ENCODE results near the gene SMIM23. TPM values are rescaled to one million over a fixed set of nuclear protein-coding genes. Genes with fewer than 3 reads are reported as not detected.

SMIM23 gene
- total RNA-seq, 1 experiment from 2014 or later, result not detected

DNA sequence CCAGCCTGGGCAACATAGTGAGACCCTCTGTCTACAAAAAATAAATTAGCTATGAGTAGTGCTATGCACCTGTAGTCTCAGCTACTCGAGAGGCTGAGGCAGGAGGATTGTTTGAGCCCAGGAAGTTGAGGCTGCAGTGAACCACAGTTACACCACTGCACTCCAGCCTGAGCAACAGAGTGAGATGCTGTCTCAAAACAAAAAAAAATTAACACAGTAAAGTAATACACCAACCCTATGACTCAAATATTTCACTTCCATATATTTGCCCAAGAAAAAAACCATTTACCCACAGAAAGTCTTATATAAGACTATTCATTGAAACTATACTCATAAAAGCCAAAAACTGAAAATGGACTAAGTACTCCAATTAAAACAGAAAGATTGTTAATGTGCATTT is 16.2 kb downstream of the SMIM23 start:
- no peak overlapping the region for H2AFZ ChIP-seq
- no peaks in the 10 kb centered on the region for H3K79me2 ChIP-seq (ENCODE audit: low read depth)
- no peak overlapping the region for H3K4me3 ChIP-seq
- no peaks in the 10 kb centered on the region for H3K27me3 ChIP-seq (ENCODE audit: insufficient read depth, low read depth)
- intact Hi-C loops (cut with micrococcal nuclease; ENCODE audit: unreplicated experiment), result no loop called here
- DNase-seq, result no peak
- H4K20me1 ChIP-seq (ENCODE audit: insufficient read depth), result no peaks in the 10 kb centered on the region
- no peaks in the 10 kb centered on the region for H3K9me2 ChIP-seq (ENCODE audit: insufficient read depth)
- H3F3A ChIP-seq (ENCODE audit: insufficient read depth, low read depth), result 0 out of 2 replicates have a peak, but pooled peaks cover 3% of the 10 kb centered on the region
- TF ChIP-seq, protein P1, sequence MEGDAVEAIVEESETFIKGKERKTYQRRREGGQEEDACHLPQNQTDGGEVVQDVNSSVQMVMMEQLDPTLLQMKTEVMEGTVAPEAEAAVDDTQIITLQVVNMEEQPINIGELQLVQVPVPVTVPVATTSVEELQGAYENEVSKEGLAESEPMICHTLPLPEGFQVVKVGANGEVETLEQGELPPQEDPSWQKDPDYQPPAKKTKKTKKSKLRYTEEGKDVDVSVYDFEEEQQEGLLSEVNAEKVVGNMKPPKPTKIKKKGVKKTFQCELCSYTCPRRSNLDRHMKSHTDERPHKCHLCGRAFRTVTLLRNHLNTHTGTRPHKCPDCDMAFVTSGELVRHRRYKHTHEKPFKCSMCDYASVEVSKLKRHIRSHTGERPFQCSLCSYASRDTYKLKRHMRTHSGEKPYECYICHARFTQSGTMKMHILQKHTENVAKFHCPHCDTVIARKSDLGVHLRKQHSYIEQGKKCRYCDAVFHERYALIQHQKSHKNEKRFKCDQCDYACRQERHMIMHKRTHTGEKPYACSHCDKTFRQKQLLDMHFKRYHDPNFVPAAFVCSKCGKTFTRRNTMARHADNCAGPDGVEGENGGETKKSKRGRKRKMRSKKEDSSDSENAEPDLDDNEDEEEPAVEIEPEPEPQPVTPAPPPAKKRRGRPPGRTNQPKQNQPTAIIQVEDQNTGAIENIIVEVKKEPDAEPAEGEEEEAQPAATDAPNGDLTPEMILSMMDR (conservative IDR thresholded peaks at IDR 0.05), result no peak
- no peak for TF ChIP-seq EZH2 (IDR thresholded peaks at IDR 0.05; ENCODE audit: low read depth)
- no TSS peak for BruUV-seq (replicated peaks)
- ChIA-PET CTCF (no interaction called here), POLR2A (ENCODE audit: unreplicated experiment) (interaction anchor here (0.6 kb wide), 1 partner anchor 68 kb away, joined by 3 read pairs; no protein-coding TSS in a partner anchor)
- peaks cover 7% of the 10 kb centered on the region for H3K4me1 ChIP-seq (replicated peaks; ENCODE audit: insufficient read depth)
- no peak overlapping the region for H3K27ac ChIP-seq
- no peak overlapping the region for H3K4me2 ChIP-seq
- no peaks in the 10 kb centered on the region for H3K9me3 ChIP-seq (ENCODE audit: insufficient read depth, low read depth)
- no peaks in the 10 kb centered on the region for H3K36me3 ChIP-seq (ENCODE audit: low read depth)

DNA sequence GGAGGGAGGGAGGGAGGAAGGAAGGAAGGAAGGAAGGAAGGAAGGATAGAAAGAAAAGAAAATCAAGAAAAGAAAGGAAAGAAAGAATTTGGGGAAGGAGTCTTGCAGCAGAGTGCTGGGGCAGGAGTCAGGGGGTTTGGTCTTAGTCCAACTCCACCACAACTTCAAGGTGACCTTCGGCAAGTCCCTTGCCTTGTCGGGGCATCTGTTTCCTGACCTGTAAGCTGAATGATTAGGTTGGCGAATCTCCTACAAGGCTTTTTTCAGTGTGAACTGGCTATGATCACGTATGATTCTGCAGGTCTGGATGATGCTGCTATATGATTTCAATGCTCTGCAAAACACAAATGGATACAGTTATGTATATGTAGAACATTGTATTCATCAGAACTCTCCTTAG is 20.1 kb downstream of the SMIM23 start:
- Histone ChIP-seq H3K36me3 (ENCODE audit: low read depth) (no peaks in the 10 kb centered on the region), H3K4me2 (no peak overlapping the region), H2AFZ (no peak overlapping the region), H3K79me2 (ENCODE audit: low read depth) (no peaks in the 10 kb centered on the region), H3K27ac (no peak overlapping the region), H3F3A (ENCODE audit: insufficient read depth, low read depth) (0 out of 2 replicates have a peak, but pooled peaks cover 6% of the 10 kb centered on the region), H3K27me3 (ENCODE audit: insufficient read depth, low read depth) (no peaks in the 10 kb centered on the region), H3K4me1 (replicated peaks; ENCODE audit: insufficient read depth) (peaks cover 19% of the 10 kb centered on the region), H3K4me3 (no peak overlapping the region), H3K9me3 (ENCODE audit: insufficient read depth, low read depth) (no peaks in the 10 kb centered on the region), H4K20me1 (ENCODE audit: insufficient read depth) (no peaks in the 10 kb centered on the region), H3K9me2 (ENCODE audit: insufficient read depth) (no peaks in the 10 kb centered on the region)
- no peak for TF ChIP-seq EZH2 (IDR thresholded peaks at IDR 0.05; ENCODE audit: low read depth)
- TF ChIP-seq, protein P1 (conservative IDR thresholded peaks at IDR 0.05), result no peak
- CTCF ChIA-PET, result no interaction called here
- POLR2A ChIA-PET (ENCODE audit: unreplicated experiment), result no interaction called here
- no peak for DNase-seq
- no TSS peak for BruUV-seq (replicated peaks)
- intact Hi-C loops (cut with micrococcal nuclease; ENCODE audit: unreplicated experiment), result no loop called here

DNA sequence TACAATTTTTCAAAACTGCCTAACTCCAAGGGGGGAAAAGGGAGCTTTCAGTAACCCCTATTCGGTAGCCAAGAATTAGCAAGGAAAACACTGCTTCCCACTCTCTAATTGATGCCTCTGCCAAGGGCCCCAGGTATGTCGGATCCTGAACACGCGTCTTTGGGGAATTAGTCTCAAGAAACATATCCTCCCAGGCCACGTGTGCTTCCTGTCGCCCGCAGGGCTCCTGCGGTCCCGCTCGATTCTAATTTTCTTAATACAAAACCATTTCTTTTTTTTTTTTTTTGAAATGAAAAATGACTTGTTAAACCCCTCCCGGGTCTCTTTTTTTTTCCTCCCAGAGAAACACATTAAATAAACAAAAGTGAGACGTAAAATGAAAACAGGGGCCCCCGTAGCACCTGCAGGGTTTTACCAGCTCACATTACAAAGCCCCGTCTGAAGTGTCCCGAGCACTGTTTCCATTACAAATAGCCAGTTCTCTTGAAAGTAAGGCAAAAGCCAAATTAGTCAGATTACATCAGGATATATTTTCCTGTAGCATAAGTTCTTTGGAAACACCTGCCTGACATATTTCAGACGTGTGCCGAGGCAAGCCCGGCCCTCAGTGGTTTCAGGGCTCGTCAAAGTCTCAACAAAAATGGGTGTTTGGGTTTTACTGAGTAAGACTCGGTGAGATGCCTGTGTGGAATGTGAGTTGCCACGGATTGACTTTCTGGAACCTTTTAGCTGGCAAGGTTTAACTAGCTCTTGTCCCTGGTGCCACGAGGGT is 21.5 kb downstream of the SMIM23 start:
- no peaks in the 10 kb centered on the region for H3K9me3 ChIP-seq (ENCODE audit: insufficient read depth, low read depth)
- peak overlapping the region; percentile 71 for H3K4me2 ChIP-seq
- peak; percentile 5 to 80 for DNase-seq
- BruUV-seq (replicated peaks), result no TSS peak
- peak overlapping the region; percentile 63 for H3K27ac ChIP-seq
- H2AFZ ChIP-seq, result peak overlapping the region; percentile 69
- H3K4me1 ChIP-seq (replicated peaks; ENCODE audit: insufficient read depth), result peaks cover 19% of the 10 kb centered on the region
- ChIA-PET CTCF (interaction anchor here (0.6 to 0.7 kb wide), 2 partner anchors 111 to 388 kb away, joined by 3 to 11 read pairs; no protein-coding TSS in a partner anchor), POLR2A (ENCODE audit: unreplicated experiment) (no interaction called here)
- H4K20me1 ChIP-seq (ENCODE audit: insufficient read depth), result no peaks in the 10 kb centered on the region
- H3K27me3 ChIP-seq (ENCODE audit: insufficient read depth, low read depth), result no peaks in the 10 kb centered on the region; the same call in 1 of the 2 replicates
- intact Hi-C loops (cut with micrococcal nuclease; ENCODE audit: unreplicated experiment), result no loop called here
- TF ChIP-seq EZH2 (IDR thresholded peaks at IDR 0.05; ENCODE audit: low read depth), result no peak
- TF ChIP-seq, protein P1 (conservative IDR thresholded peaks at IDR 0.05), result no peak
- H3K36me3 ChIP-seq (ENCODE audit: low read depth), result no peaks in the 10 kb centered on the region
- peak overlapping the region; percentile 42; the same call in 1 of the 2 replicates for H3K4me3 ChIP-seq
- H3K9me2 ChIP-seq (ENCODE audit: insufficient read depth), result no peaks in the 10 kb centered on the region
- no peaks in the 10 kb centered on the region for H3K79me2 ChIP-seq (ENCODE audit: low read depth)
- H3F3A ChIP-seq (ENCODE audit: insufficient read depth, low read depth), result 0 out of 2 replicates have a peak, but pooled peaks cover 6% of the 10 kb centered on the region
